Activated CD8-positive, alpha-beta memory T cell treated with anti-CD3 and anti-CD28 coated beads for 48 hours (primary cell): ENCODE results near the gene ARMC9.
"Not testable (repeated sequence)": the region's sequence is repeated elsewhere in the genome, so short reads cannot be mapped to it uniquely, and the experiment has no call there.

Experiments
- DNase-seq, 3 experiments: peaks; one replicate each; pipeline ENCODE4 v3.0.0-alpha.2; 2020; ENCODE audit warnings: low read depth in 2 of 3, low spot score in 2 of 3

ARMC9 gene

DNA sequence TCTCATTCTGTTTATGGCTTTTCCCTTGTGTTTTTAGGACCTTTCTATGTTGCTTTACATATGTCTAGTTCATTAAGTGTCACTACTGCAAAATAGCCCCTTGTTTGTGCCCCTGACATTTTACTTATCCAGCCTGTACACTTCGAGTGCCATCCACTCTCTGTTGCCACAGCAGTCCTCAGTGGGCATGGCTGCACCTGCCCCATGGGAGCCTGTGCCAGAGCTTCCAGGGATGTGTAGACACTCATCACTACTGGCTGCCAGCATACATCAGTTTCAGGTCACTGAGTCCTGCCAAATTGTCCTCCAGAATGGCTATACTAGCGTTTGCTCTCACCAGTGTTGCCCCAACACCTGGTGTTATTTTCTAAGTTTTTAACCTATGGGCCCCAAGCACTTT, 80.4 kb downstream of the ARMC9 start:
- DNase-seq = no peak

DNA sequence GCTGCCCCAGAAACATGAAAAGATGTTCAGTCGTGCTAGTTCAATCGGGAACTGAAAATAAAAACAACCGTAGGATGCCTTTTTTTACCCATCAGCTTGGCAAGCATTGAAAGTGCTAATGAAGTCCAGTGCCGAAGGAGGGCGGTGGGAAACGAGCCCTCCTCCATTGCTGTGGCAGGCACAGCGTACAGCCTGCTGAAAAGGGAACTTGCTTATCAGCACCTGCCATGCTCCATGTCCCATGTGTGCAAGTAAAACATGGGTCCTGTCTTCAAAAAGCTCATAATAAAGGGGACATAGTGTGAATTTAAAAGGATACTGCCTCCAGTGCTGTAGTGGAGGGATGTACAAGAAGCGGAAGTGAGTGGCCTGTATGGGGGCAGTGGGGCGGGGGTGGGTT, 82.4 kb downstream of the ARMC9 start:
- no peak for DNase-seq

- DNase-seq = no peak
These were observed 85.9 kb downstream of the ARMC9 start for GRCh38 chr2:231284296-231284695.

GRCh38 chr2:231286964-231287363, 88.5 kb downstream of the ARMC9 start:
- DNase-seq = no peak

GRCh38 chr2:231287696-231288095, 89.3 kb downstream of the ARMC9 start:
- DNase-seq = no peak

DNA sequence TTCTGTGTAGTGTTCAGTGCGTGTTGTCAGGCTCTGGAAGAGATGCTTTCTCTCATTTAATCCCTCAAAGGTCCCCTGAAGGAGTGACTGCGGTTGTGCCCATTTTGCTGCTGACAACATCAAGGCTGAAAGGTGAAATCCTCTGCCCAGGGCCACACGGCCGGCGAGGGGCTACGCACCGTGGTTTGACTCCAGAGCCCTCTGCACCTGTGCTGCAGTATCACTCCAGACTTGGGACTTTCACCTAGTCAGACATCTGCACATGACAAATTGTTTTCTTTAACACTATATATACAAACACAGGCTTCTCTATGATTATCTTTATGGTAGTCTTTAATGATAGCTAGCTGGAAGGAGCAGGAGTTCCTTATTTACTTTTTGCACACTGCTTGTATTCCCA, 90.2 kb downstream of the ARMC9 start:
- DNase-seq = no peak

- DNase-seq = no peak
These were observed 92.0 kb downstream of the ARMC9 start for GRCh38 chr2:231290321-231291015.

DNA sequence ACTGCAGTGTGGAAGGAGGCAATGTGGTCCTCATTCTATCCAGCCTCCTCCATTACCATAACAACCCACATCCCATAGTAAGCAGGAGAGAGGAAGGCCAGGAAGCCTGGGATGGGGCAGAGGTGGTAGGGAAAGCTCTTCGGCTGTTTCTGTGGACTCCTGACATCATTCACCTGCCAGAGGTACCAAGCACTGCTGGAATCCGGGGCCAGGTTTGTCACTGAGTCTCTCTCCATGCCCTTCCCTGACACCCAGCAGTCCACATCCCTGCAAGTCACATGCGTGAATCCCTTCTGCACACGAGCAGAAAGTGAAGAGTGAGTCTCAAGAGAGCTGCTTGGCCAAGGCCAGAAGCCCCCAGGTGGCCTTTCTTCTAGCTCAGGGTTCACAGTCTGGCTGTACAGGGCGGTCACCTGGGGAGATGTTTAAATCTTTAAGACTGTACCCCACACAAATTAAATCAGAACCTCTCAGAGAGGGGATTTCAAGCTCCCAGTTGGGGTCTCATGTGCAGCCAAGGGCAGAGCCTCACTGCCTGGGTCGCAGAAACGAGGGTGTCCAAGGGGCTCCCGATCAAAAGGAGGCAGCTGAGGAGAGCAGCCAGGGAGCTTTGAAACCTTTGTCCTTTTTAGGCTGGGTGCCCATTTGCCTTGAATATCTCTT, 94.2 kb downstream of the ARMC9 start:
- no peak for DNase-seq

DNA sequence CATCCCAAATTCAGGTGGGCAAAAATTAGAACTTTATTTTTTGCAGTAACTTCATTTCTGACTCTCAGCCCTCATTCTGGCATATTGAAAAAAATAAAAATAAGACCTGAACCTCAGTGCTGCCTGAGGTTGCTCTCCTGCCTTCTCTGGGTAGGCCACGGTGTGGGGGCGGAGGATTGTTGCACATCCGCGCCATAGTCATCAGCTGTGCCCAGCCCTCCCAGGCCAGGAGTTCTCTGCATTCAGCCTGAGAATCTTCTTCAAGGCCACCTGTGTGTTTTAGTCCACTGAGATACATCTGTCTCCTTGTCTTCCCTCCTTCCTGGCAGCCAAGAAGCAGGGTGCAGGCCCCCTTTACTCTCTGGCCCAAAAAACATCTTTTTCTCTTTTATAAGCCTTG, 94.7 kb downstream of the ARMC9 start:
- no peak for DNase-seq

DNA sequence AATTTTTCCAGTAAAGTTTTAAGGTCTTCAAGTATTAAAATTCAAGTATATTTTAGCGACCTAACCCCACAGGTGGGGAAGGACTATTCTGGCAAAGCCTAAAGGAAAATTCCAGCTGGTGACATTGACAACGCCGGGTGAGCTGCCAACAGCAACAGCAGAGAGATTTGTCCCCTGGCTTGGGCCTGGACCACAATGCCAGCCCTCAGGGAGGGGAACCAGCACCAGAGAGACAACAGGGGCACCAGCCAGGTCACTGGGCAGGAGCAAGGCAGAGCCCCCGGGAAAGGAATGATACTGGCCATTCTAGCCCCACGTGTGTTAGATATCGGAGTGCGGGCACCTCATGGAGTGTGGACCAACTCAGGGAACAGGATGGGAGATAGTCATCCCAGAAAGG, 95.7 kb downstream of the ARMC9 start:
- DNase-seq = no peak

DNA sequence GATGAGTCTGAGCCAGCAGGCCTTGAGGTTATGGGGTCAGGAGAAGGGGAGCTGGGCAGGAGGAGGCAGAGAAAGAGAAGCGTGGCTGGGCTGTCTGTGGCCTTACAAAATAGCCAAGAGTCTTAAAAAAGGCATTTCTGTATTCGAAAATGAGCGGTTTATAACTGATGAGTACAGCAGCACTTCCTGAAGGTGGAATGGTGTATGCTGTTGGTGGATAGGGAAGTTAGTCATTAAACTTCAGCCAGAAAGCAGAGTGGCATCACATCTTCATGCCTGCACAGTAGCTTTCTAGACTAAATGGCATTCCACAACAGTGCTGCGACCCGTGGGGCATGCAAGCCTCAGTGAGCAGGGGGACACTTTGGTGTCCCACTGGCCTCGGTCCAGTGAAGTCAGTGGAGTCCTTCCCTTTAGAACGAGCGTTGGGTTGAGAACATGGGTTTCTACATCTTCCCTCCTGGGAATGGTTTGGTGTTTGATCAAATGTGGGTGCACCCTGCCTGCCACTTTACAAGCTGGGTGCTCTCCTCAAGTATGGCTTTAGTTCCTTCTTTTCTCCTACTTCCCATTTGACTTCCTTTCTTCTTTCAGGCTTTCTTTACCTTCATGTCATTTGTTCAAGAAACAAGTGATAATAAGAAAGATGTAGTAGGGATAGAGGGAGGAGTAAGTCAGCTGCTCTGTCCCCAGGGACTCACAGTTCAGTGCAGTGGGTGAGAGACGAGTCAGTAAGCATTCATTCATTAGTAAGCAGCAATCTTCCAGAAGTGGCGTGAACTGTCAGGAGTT, 96.3 kb downstream of the ARMC9 start:
- DNase-seq = no peak

DNA sequence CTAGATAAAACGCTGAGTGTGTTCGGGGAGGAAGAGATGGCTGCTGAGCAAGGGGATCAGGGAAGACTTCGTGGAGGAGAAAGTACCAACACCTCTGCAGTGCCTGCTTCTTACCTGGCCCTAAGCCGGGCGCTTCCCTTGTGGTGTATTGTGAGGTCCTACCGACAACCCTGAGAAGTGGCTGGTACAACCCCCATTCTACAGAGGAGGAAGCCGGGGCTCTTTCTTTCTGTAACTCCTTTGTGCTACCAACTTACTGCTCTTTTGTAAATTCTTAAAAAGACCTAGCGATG, 96.9 kb downstream of the ARMC9 start:
- DNase-seq = no peak

GRCh38 chr2:231296401-231296974, 98.1 kb downstream of the ARMC9 start:
- DNase-seq = no peak

GRCh38 chr2:231297108-231297908, 98.9 kb downstream of the ARMC9 start:
- no peak for DNase-seq

- DNase-seq = no peak
These were observed 99.7 kb downstream of the ARMC9 start for GRCh38 chr2:231298091-231298490.

GRCh38 chr2:231299267-231299666, 100.8 kb downstream of the ARMC9 start:
- no peak for DNase-seq

DNA sequence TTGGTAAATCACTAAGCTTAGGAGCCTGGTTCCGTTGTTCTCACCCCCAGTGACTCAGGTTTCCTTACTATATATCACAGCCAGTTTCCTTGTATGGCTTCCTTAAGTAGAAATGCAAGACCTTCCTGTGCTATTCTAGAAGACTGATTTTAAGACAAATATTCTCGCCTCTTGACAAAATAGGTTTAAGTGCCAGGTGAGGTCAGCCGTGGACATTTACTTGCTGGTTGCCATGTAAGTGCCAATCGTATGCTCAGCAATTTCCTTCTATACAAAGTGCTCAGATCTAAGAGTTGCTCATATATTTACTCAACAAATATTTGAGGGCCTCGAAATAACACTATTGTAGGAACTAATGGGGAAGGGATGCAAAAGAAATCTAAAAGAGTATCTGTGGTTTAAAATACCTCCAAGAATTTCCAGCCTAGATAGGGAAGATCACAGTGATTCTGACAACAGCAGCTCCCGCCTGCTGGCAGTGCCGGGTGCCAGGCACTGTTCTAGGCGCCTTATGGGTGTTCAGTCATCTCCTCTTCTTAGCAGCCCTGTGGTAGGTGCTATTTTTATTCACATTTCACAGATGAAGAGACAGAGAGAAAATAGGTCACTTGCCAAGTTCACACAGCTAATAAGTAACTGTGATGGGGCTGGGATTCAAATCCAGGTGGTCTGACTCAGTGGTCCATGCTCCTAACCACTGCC, 101.7 kb downstream of the ARMC9 start:
- no peak for DNase-seq

DNA sequence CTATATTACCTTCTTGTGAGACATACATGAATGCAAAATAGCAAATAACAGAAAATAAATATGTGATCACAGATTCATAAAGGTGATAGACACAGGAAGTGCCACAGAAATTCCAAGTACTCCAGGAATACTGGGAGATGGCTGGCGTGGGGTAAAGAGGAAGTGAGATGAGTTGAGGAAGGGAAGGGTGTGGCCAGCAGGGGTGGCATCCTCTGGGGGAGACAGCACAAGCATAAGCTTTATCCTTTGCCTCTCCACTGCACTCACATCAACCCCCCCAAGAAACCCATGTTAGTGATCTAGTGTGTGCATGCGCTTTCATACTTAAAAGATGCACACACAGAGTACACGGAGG, 102.3 kb downstream of the ARMC9 start:
- no peak for DNase-seq

DNA sequence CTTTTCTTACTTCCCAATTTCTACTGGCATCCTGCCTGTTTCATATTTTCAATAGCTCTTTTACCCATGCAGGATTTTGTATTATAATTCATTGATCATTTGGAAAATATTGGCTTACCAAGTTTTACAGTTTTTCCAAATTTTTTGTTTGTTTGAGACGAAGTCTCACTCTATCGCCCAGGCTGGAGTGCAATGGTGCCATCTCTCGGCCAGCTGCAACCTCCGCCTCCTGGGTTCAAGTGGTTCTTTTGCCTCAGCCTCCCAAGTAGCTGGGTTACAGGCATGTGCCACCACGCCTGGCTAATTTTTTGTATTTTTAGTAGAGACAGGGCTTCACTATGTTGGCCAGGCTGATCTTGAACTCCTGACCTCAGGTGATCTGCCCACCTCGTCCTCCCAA, 105.8 kb downstream of the ARMC9 start:
- DNase-seq = not testable (repeated sequence)

- no peak for DNase-seq
These were observed 106.8 kb downstream of the ARMC9 start for GRCh38 chr2:231305221-231305620.
